Upper lobe of left lung (tissue), 4 donors: ENCODE results near the gene UBAC2.

Experiments
- CTCF ChIP-seq, 6 experiments: fragments of 450-650 bp in 4 of 6; fragments of 200-600 bp in 2 of 6; sonication (generic) in 2 of 6; IDR thresholded peaks; one replicate each; pipeline ENCODE4 v1.5.1; 2016 to 2019; ENCODE audit warnings: antibody characterized with exemption in 6 of 6
- EP300 ChIP-seq, 4 donors: sonication (generic); formaldehyde crosslinking; IDR thresholded peaks; one replicate each; pipeline ENCODE4 v1.5.1; 2017; ENCODE audit warnings: antibody characterized with exemption in 4 of 4, control low read depth in 2 of 4
- POLR2A ChIP-seq, 4 donors: fragments of 450-650 bp; IDR thresholded peaks; one replicate each; pipeline ENCODE4 v1.5.1; 2016 to 2017; ENCODE audit warnings: antibody characterized with exemption in 4 of 4, mild to moderate bottlenecking in 2 of 4
- POLR2AphosphoS5 ChIP-seq, 2 donors: sonication (generic); formaldehyde crosslinking; IDR thresholded peaks; one replicate each; pipeline ENCODE4 v1.5.1; 2017; ENCODE audit warnings: antibody characterized with exemption in 2 of 2

DNA sequence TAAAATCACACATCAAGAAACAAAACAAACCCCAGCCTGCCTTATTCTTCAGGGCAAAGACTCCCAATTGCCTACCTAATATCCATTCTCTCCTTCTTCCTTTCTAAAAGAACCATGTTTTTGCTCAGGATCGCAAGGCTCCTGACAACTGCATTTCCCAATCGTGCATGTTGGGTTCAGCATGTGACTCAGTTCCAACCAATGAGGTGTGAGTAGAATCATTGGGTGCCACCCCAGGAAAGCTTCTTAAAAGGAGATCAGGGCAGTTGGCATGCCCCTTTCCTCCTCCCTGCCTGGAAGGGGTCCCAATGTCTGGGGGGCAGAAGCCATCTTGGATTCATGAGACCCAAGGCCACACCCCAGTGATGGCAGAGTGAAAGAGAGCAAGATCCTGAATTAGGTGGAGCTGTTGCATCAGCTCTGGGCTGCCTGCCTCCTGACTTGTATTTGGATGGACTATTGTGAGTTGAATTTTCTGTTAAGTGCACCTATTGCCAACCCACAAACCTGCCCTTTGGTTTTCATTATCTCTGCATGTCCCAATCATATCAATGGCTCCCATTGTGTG, 26.0 kb upstream of the UBAC2 start:
- no peak for TF ChIP-seq CTCF (IDR thresholded peaks at IDR 0.05)
- no peak for TF ChIP-seq POLR2AphosphoS5 (IDR thresholded peaks at IDR 0.05)
- TF ChIP-seq EP300 (IDR thresholded peaks at IDR 0.05), result no peak
- TF ChIP-seq POLR2A (IDR thresholded peaks at IDR 0.05), result no peak
